Mesenchymal stem cell (in vitro differentiated cells and primary cell): ENCODE data around the gene PARP9.
A peak's percentile ranks its signal among the peaks of the same experiment; 100 is the strongest.

Experiments
- DNase-seq: peaks from one replicate; pipeline ENCODE4 v3.0.0-alpha.2; 2013
- H2AFZ ChIP-seq: one replicate; pipeline ENCODE4 v1.6.1; 2013; ENCODE audit warnings: low read depth, mild to moderate bottlenecking, control low read depth, inconsistent platforms, low read length, moderate library complexity
- H2AK5ac ChIP-seq: 2 replicates; pipeline ENCODE4 v1.6.1; 2013; ENCODE audit warnings: low read length, moderate library complexity, mild to moderate bottlenecking, inconsistent platforms; ENCODE audit not compliant: severe bottlenecking
- H2BK120ac ChIP-seq: one replicate; pipeline ENCODE4 v1.6.1; 2013; ENCODE audit warnings: low read depth, mild to moderate bottlenecking, inconsistent platforms, low read length, moderate library complexity
- H2BK12ac ChIP-seq, 2 experiments: one replicate each; pipeline ENCODE4 v1.6.1; 2013; ENCODE audit warnings: inconsistent platforms in 2 of 2, low read length in 2 of 2, mild to moderate bottlenecking in 2 of 2, moderate library complexity in 2 of 2, control low read depth in 1 of 2
- H2BK15ac ChIP-seq: one replicate; pipeline ENCODE4 v1.6.1; 2013; ENCODE audit warnings: mild to moderate bottlenecking, low read depth, inconsistent platforms; ENCODE audit not compliant: poor library complexity, severe bottlenecking
- H2BK5ac ChIP-seq: 2 replicates; pipeline ENCODE4 v1.6.1; 2013; ENCODE audit warnings: low read depth, mild to moderate bottlenecking, low read length, control low read depth, inconsistent platforms; ENCODE audit not compliant: poor library complexity, severe bottlenecking
- H3K14ac ChIP-seq, 2 experiments: one replicate each; pipeline ENCODE4 v1.6.1; 2013; ENCODE audit warnings: inconsistent platforms in 2 of 2, low read length in 2 of 2, control low read depth in 1 of 2, mild to moderate bottlenecking in 1 of 2, moderate library complexity in 1 of 2
- H3K18ac ChIP-seq, 2 experiments: one replicate each; pipeline ENCODE4 v1.6.1; 2013; ENCODE audit warnings: inconsistent platforms in 2 of 2, low read length in 2 of 2, control low read depth in 1 of 2, low read depth in 1 of 2, mild to moderate bottlenecking in 1 of 2
- H3K23ac ChIP-seq, 2 experiments: one replicate each; pipeline ENCODE4 v1.6.1; 2013; ENCODE audit warnings: inconsistent platforms in 2 of 2, low read length in 2 of 2, mild to moderate bottlenecking in 2 of 2, moderate library complexity in 2 of 2, control low read depth in 1 of 2
- H3K27ac ChIP-seq: 2 replicates; pipeline ENCODE4 v1.5.1; 2013; ENCODE audit warnings: mild to moderate bottlenecking, moderate library complexity, low read length, control low read depth, inconsistent platforms; ENCODE audit not compliant: poor library complexity, severe bottlenecking
- H3K27me3 ChIP-seq, 2 experiments: 2 replicates each; pipeline versions ENCODE4 v1.6.1 to v1.7.0; 2013; ENCODE audit warnings: low read length in 2 of 2, mild to moderate bottlenecking in 2 of 2, moderate library complexity in 2 of 2, control low read depth in 1 of 2, inconsistent platforms in 1 of 2; ENCODE audit not compliant: control insufficient read depth in 1 of 2, insufficient read depth in 1 of 2
- H3K36me3 ChIP-seq, 2 experiments: 2 replicates each; pipeline versions ENCODE4 v1.6.1 to v1.7.0; 2013; ENCODE audit warnings: low read length in 2 of 2, control low read depth in 1 of 2, inconsistent platforms in 1 of 2, low read depth in 1 of 2, mild to moderate bottlenecking in 1 of 2; ENCODE audit not compliant: insufficient read depth in 2 of 2, control insufficient read depth in 1 of 2
- H3K4ac ChIP-seq, 2 experiments: one replicate each; pipeline ENCODE4 v1.6.1; 2013; ENCODE audit warnings: inconsistent platforms in 2 of 2, low read length in 2 of 2, mild to moderate bottlenecking in 2 of 2, moderate library complexity in 2 of 2, control low read depth in 1 of 2, low read depth in 1 of 2
- H3K4me1 ChIP-seq: 2 replicates; pipeline ENCODE4 v1.6.1; 2013; ENCODE audit warnings: low read depth, low read length, control low read depth; ENCODE audit not compliant: control insufficient read depth, insufficient read depth
- H3K4me2 ChIP-seq: 2 replicates; pipeline ENCODE4 v1.6.1; 2013; ENCODE audit warnings: low read length, mild to moderate bottlenecking, inconsistent platforms; ENCODE audit not compliant: poor library complexity, severe bottlenecking
- H3K4me3 ChIP-seq, 2 experiments: 2 replicates each; pipeline versions ENCODE4 v1.5.1 to v1.7.0; 2013; ENCODE audit warnings: low read length in 2 of 2, mild to moderate bottlenecking in 2 of 2, control low read depth in 1 of 2, low read depth in 1 of 2; ENCODE audit not compliant: insufficient read depth in 1 of 2
- H3K79me1 ChIP-seq: replicated peaks from 2 replicates; pipeline ENCODE4 v1.6.1; 2013; ENCODE audit warnings: mild to moderate bottlenecking, control low read depth, low read length, inconsistent platforms; ENCODE audit not compliant: poor library complexity, severe bottlenecking
- H3K9ac ChIP-seq: 2 replicates; pipeline ENCODE4 v1.7.0; 2013; ENCODE audit warnings: mild to moderate bottlenecking, low read length, moderate library complexity
- H3K9me3 ChIP-seq: 2 replicates; pipeline ENCODE4 v1.7.0; 2013; ENCODE audit warnings: mild to moderate bottlenecking, low read length; ENCODE audit not compliant: control insufficient read depth
- H4K8ac ChIP-seq: one replicate; pipeline ENCODE4 v1.6.1; 2013; ENCODE audit warnings: inconsistent platforms, mild to moderate bottlenecking, low read length, moderate library complexity
- H4K91ac ChIP-seq: one replicate; pipeline ENCODE4 v1.6.1; 2013; ENCODE audit warnings: mild to moderate bottlenecking, low read length, inconsistent platforms
- WGBS: methylation state at CpG from one replicate; pipeline ENCODE4 v1.1.7; 2013; ENCODE audit warnings: mixed read lengths; 5-methylcytosine and 5-hydroxymethylcytosine counted together

Gene PARP9

GRCh38 chr3:122606330-122606729 is 42.2 kb upstream of the PARP9 start:
- Histone ChIP-seq H3K4ac (no peak overlapping the region), H2AFZ (no peak overlapping the region), H3K9me3 (no peaks in the 10 kb centered on the region), H2BK12ac (no peak overlapping the region), H2BK5ac (no peak overlapping the region), H2BK15ac (no peak overlapping the region), H4K91ac (no peak overlapping the region), H3K14ac (no peak overlapping the region), H3K36me3 (no peaks in the 10 kb centered on the region), H3K27ac (no peak overlapping the region), H2BK120ac (no peak overlapping the region), H3K27me3 (peaks cover 0 to 3% of the 10 kb centered on the region in 2 experiments), H3K9ac (no peak overlapping the region), H3K4me3 (no peak overlapping the region), H3K4me1 (no peaks in the 10 kb centered on the region), H3K23ac (no peak overlapping the region), H4K8ac (no peak overlapping the region), H3K79me1 (no peaks in the 10 kb centered on the region), H2AK5ac (no peak overlapping the region), H3K4me2 (no peak overlapping the region), H3K18ac (no peak overlapping the region)
- WGBS, result 85% methylated on average over 4 of the region's 4 CpGs
- no peak for DNase-seq

GRCh38 chr3:122603056-122603455 is 39.0 kb upstream of the PARP9 start:
- Histone ChIP-seq H3K4ac (no peak overlapping the region), H2BK120ac (no peak overlapping the region), H3K4me3 (no peak overlapping the region), H2BK15ac (no peak overlapping the region), H2BK5ac (no peak overlapping the region), H3K27me3 (peaks cover 0 to 3% of the 10 kb centered on the region in 2 experiments), H2AFZ (no peak overlapping the region), H4K91ac (no peak overlapping the region), H3K9ac (no peak overlapping the region), H3K27ac (no peak overlapping the region), H3K23ac (peak overlapping the region in 1 of 2 experiments; percentile 46), H3K79me1 (no peaks in the 10 kb centered on the region), H3K18ac (no peak overlapping the region), H4K8ac (no peak overlapping the region), H3K4me1 (no peaks in the 10 kb centered on the region), H3K36me3 (no peaks in the 10 kb centered on the region), H3K4me2 (no peak overlapping the region), H3K9me3 (no peaks in the 10 kb centered on the region), H2AK5ac (no peak overlapping the region), H3K14ac (no peak overlapping the region), H2BK12ac (no peak overlapping the region)
- 100% methylated on average over 1 of the region's 2 CpGs for WGBS
- no peak for DNase-seq

DNA sequence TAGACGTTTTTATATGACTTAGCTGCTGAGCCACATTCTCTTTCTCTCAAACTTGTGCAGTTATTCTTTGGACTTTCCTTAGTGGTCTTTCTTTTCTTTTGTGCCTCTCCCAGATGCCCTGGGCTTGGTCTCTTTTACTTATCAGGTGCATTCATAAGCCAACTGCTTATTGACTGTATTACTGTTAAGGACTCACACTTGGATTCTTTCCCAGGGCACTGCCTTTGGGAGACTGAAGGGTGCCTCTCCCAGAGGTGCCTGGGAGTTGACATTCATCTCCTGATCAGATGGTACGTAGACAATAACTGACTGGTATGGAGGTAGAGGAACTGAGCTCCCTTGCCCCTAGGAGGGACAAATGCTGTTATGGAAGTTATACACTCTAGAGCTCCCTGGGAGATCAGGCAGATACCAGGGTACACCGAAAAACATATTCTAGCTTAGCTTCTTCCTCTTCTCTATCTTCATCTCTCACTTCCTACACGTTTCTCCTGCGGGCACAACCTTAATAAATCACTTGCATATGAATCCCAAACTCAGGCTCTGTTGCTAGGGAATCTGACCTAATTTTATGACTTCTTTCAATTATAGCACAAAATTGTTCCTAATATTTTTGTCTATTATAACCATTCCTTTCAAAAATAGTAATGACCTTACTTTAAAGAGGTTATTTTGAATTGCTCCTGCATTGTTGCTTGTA is 38.1 kb upstream of the PARP9 start:
- whole genome bisulfite sequencing, result 71% methylated on average over 5 of the region's 5 CpGs
- no peaks in the 10 kb centered on the region for H3K4me1 ChIP-seq
- H3K79me1 ChIP-seq, result no peaks in the 10 kb centered on the region

DNA sequence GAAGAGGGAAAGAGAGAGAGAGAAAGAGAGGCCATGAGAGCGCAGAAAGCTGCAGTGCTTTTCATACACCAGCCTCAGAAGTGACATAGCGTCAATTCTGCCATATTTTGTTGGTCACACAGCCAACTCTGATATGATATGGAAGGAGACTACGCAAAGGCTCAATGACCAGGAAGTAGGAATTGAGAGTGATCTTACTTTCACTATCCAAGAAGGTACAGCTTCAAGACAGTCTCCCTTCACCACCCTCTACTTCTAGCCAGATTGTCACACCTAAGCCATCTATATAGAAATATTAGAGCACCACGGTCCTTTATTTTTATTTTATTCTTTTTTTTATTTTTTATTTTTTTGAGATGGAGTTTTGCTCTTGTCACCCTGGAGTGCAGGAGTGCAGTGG is 34.5 kb upstream of the PARP9 start:
- Histone ChIP-seq H3K27me3 (peaks cover 0 to 9% of the 10 kb centered on the region in 2 experiments), H3K9ac (no peak overlapping the region), H3K14ac (no peak overlapping the region), H2AK5ac (no peak overlapping the region), H4K91ac (no peak overlapping the region), H3K9me3 (no peaks in the 10 kb centered on the region), H2BK15ac (no peak overlapping the region), H2AFZ (no peak overlapping the region), H3K27ac (no peak overlapping the region), H3K18ac (no peak overlapping the region), H4K8ac (no peak overlapping the region), H3K4me2 (no peak overlapping the region), H3K23ac (no peak overlapping the region), H2BK5ac (no peak overlapping the region), H3K4me3 (no peak overlapping the region), H2BK12ac (no peak overlapping the region), H3K79me1 (no peaks in the 10 kb centered on the region), H2BK120ac (no peak overlapping the region), H3K4me1 (no peaks in the 10 kb centered on the region), H3K4ac (no peak overlapping the region), H3K36me3 (no peaks in the 10 kb centered on the region)
- no peak for DNase-seq
- whole genome bisulfite sequencing, result 91% methylated on average over 3 of the region's 4 CpGs

More for the DNA sequence above, 38.1 kb upstream of the PARP9 start:
- H2BK5ac ChIP-seq, result no peak overlapping the region
- H4K91ac ChIP-seq, result no peak overlapping the region
- no peak overlapping the region for H3K4me2 ChIP-seq
- H2AFZ ChIP-seq, result no peak overlapping the region
- H2BK120ac ChIP-seq, result no peak overlapping the region
- H3K14ac ChIP-seq, result no peak overlapping the region
- H3K4me3 ChIP-seq, result no peak overlapping the region
- no peaks in the 10 kb centered on the region for H3K9me3 ChIP-seq
- H3K36me3 ChIP-seq, result no peaks in the 10 kb centered on the region
- no peak overlapping the region for H3K27ac ChIP-seq
- H2BK12ac ChIP-seq, result no peak overlapping the region
- H3K23ac ChIP-seq, result no peak overlapping the region
- H2AK5ac ChIP-seq, result no peak overlapping the region
- H3K18ac ChIP-seq, result no peak overlapping the region
- no peak for DNase-seq
- H4K8ac ChIP-seq, result no peak overlapping the region
- H3K9ac ChIP-seq, result no peak overlapping the region
- H3K4ac ChIP-seq, result no peak overlapping the region
- no peak overlapping the region for H2BK15ac ChIP-seq
- H3K27me3 ChIP-seq, result peaks cover 0 to 3% of the 10 kb centered on the region in 2 experiments
